Measurements from ENCODE around the gene SLIT3. TPM values are rescaled to one million over a fixed set of nuclear protein-coding genes. Genes with fewer than 3 reads are reported as not detected.

SLIT3 gene
- total RNA-seq, 1 experiment from 2014 or later = 0.92 TPM

DNA sequence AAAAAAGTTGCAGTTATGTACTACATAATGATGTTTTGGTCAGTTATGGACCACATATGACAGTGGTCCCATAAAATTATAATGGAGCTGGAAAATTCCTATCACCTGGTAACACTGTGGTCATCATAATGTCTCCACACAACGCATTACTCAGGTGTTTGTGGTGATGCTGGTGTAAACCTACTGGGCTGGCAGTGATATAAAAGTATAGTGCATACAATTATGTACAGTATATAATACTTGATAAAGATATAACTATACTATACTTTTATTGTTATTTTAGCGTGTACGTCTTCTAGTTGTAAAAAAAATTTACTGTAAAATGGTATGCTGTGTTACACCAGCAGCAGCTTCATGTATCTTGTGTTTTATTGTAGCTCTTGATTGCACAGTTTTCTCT, 655.7 kb downstream of the SLIT3 start:
- Mint-ChIP-seq H3K27me3 (ENCODE audit: low read depth) (no peaks in the 10 kb centered on the region), H3K9me3 (peaks cover 9 to 11% of the 10 kb centered on the region in 2 experiments)
- H2BK5ac ChIP-seq (ENCODE audit: insufficient read length, low read length) = no peak overlapping the region

More for the DNA sequence above, 655.7 kb downstream of the SLIT3 start:
- no peak overlapping the region for H3K4me2 ChIP-seq (ENCODE audit: insufficient read depth, insufficient read length, low read length)
- no peak overlapping the region for H3K18ac ChIP-seq (ENCODE audit: insufficient read length, low read depth, low read length)
- WGBS (ENCODE audit: extremely low coverage, insufficient read length, low lambda C conversion rate) = no CpG with 5 or more reads among the region's 3 CpGs
- H3K9ac ChIP-seq (ENCODE audit: extremely low read depth, insufficient read length, low read length) = no peak overlapping the region
- no peak overlapping the region for H3K56ac ChIP-seq (ENCODE audit: insufficient read length, low read depth, low read length)
- H3K79me2 ChIP-seq (ENCODE audit: insufficient read depth, low read length) = no peaks in the 10 kb centered on the region; the same call in 1 of the 2 replicates
- H4K91ac ChIP-seq (ENCODE audit: insufficient read length, low read depth, low read length) = no peak overlapping the region
- no peak overlapping the region for H3K27ac Mint-ChIP-seq
- no peak overlapping the region for H3K27ac ChIP-seq (ENCODE audit: insufficient read length, low read depth, low read length)
- no peak overlapping the region for H2AFZ ChIP-seq (ENCODE audit: low read length)
- H2BK120ac ChIP-seq (ENCODE audit: low read depth, low read length, poor library complexity, severe bottlenecking) = no peak overlapping the region
- no peak overlapping the region for H3K14ac ChIP-seq (ENCODE audit: insufficient read depth, low read length)
- H2AK5ac ChIP-seq (ENCODE audit: insufficient read length, low read length) = no peak overlapping the region
- H4K5ac ChIP-seq (ENCODE audit: insufficient read length, low read depth, low read length) = no peak overlapping the region
- H3K4me1 Mint-ChIP-seq = peaks cover 3 to 4% of the 10 kb centered on the region in 2 experiments; a peak in 2 of 4 replicates
- no peaks in the 10 kb centered on the region for H3K4me1 ChIP-seq (ENCODE audit: insufficient read depth, low read length)
- H4K8ac ChIP-seq (replicated peaks; ENCODE audit: insufficient read length, low read depth, low read length) = no peak overlapping the region
- H3K4me3 Mint-ChIP-seq = no peak overlapping the region
- H4K20me1 ChIP-seq (ENCODE audit: control insufficient read depth, insufficient read depth, insufficient read length) = no peaks in the 10 kb centered on the region
- H3T11ph ChIP-seq (ENCODE audit: low read length) = no peak overlapping the region
- no peak overlapping the region for H2BK15ac ChIP-seq (ENCODE audit: low read depth, low read length)
- no peak overlapping the region for H3K4ac ChIP-seq (ENCODE audit: low read depth, low read length)
- no peak for DNase-seq
- no peak overlapping the region for H2BK12ac ChIP-seq (ENCODE audit: insufficient read length, low read depth, low read length)
- H3K27me3 ChIP-seq (ENCODE audit: insufficient read depth, low read length) = no peaks in the 10 kb centered on the region
- no peaks in the 10 kb centered on the region for H3K9me3 ChIP-seq (ENCODE audit: control insufficient read depth, low read depth, low read length)
- H3K23ac ChIP-seq (ENCODE audit: insufficient read length, low read depth, low read length) = no peak overlapping the region
- peaks cover 3 to 10% (median 3%) of the 10 kb centered on the region in 3 experiments for H3K36me3 Mint-ChIP-seq (ENCODE audit: insufficient read depth in 1 of 3, low read depth in 3 of 3)
- H3K23me2 ChIP-seq (ENCODE audit: insufficient read length, low read depth, low read length, poor library complexity, severe bottlenecking) = no peaks in the 10 kb centered on the region
- H3K79me1 ChIP-seq (ENCODE audit: insufficient read depth, low read depth, low read length, poor library complexity, severe bottlenecking) = no peaks in the 10 kb centered on the region
- TF ChIP-seq, protein P1, sequence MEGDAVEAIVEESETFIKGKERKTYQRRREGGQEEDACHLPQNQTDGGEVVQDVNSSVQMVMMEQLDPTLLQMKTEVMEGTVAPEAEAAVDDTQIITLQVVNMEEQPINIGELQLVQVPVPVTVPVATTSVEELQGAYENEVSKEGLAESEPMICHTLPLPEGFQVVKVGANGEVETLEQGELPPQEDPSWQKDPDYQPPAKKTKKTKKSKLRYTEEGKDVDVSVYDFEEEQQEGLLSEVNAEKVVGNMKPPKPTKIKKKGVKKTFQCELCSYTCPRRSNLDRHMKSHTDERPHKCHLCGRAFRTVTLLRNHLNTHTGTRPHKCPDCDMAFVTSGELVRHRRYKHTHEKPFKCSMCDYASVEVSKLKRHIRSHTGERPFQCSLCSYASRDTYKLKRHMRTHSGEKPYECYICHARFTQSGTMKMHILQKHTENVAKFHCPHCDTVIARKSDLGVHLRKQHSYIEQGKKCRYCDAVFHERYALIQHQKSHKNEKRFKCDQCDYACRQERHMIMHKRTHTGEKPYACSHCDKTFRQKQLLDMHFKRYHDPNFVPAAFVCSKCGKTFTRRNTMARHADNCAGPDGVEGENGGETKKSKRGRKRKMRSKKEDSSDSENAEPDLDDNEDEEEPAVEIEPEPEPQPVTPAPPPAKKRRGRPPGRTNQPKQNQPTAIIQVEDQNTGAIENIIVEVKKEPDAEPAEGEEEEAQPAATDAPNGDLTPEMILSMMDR (conservative IDR thresholded peaks at IDR 0.05) = no peak
- no peak overlapping the region for H2BK20ac ChIP-seq (ENCODE audit: low read depth, low read length, poor library complexity, severe bottlenecking)
